ENCODE measurements around the gene DLX2. TPM values are rescaled to one million over a fixed set of nuclear protein-coding genes. Genes with fewer than 3 reads are reported as not detected.

DLX2 gene
- total RNA-seq, 3 donors from 2014 or later (not counting 1 experiment from before 2014, with no cell fraction given), result 0.55 to 0.84 (median 0.78) TPM

- peak in 1 of 2 donors; percentile 55 for DNase-seq
- Histone ChIP-seq H3K27me3 (ENCODE audit: control insufficient read depth, insufficient read depth, low read length) (peaks cover 90% of the 10 kb centered on the region), H3K9me3 (ENCODE audit: control insufficient read depth, insufficient read depth, low read length) (peaks cover 6% of the 10 kb centered on the region), H3K4me1 (ENCODE audit: control insufficient read depth, insufficient read depth, low read length) (peaks cover 79% of the 10 kb centered on the region), H3K4me3 (ENCODE audit: low read length) (no peak overlapping the region), H3K36me3 (ENCODE audit: control insufficient read depth, insufficient read depth, low read length) (no peaks in the 10 kb centered on the region), H3K27ac (ENCODE audit: low read length) (no peak overlapping the region)
- H3K9me3 Mint-ChIP-seq, result no peaks in the 10 kb centered on the region
- H3K27me3 Mint-ChIP-seq (ENCODE audit: low read depth in 2 of 2), result peaks cover 54 to 61% of the 10 kb centered on the region in 2 donors
- H3K36me3 Mint-ChIP-seq, result no peaks in the 10 kb centered on the region
- H3K4me1 Mint-ChIP-seq, result peaks cover 50 to 74% of the 10 kb centered on the region in 2 donors
- ATAC-seq, result no peak
- TF ChIP-seq CTCF (IDR thresholded peaks at IDR 0.05), result no peak
- peak overlapping the region; percentile 94 for H3K4me3 Mint-ChIP-seq
- WGBS (ENCODE audit: insufficient coverage), result 8% methylated on average over 54 of the region's 54 CpGs
- peak overlapping the region; percentile 78 to 92 for H3K27ac Mint-ChIP-seq
- intact Hi-C loops (cut with micrococcal nuclease), result loop anchor here (2.0 to 10.0 kb wide), 5 partner anchors 99 to 1286 kb away; partner anchors contain the start of genes GAD1 and HAT1
Observed at GRCh38 chr2:172100935-172101820, 1.5 kb downstream of the DLX2 start.

GRCh38 chr2:172100080-172100934 lies 2.4 kb downstream of the DLX2 start:
- no peak overlapping the region for H3K27ac ChIP-seq (ENCODE audit: low read length)
- H3K27me3 ChIP-seq (ENCODE audit: control insufficient read depth, insufficient read depth, low read length), result peaks cover 89% of the 10 kb centered on the region
- H3K36me3 ChIP-seq (ENCODE audit: control insufficient read depth, insufficient read depth, low read length), result no peaks in the 10 kb centered on the region
- H3K4me1 ChIP-seq (ENCODE audit: control insufficient read depth, insufficient read depth, low read length), result peaks cover 82% of the 10 kb centered on the region
- H3K9me3 ChIP-seq (ENCODE audit: control insufficient read depth, insufficient read depth, low read length), result peaks cover 6% of the 10 kb centered on the region
- Mint-ChIP-seq H3K27ac (peak overlapping the region in 1 of 2 donors; percentile 92), H3K9me3 (no peaks in the 10 kb centered on the region), H3K4me1 (peaks cover 58 to 74% of the 10 kb centered on the region in 2 donors), H3K36me3 (no peaks in the 10 kb centered on the region), H3K4me3 (peak overlapping the region; percentile 55), H3K27me3 (ENCODE audit: low read depth in 2 of 2) (peaks cover 54 to 61% of the 10 kb centered on the region in 2 donors)
- WGBS (ENCODE audit: insufficient coverage), result 4% methylated on average over 72 of the region's 72 CpGs
- ATAC-seq (no peak), DNase-seq (peak in 1 of 2 donors; percentile 38)
- no peak for TF ChIP-seq CTCF (IDR thresholded peaks at IDR 0.05)
- intact Hi-C loops (cut with micrococcal nuclease), result loop anchor here (2.0 to 10.0 kb wide), 5 partner anchors 98 to 1286 kb away; partner anchors contain the start of genes GAD1 and HAT1
- H3K4me3 ChIP-seq (ENCODE audit: low read length), result no peak overlapping the region

GRCh38 chr2:172099472-172100079 lies 3.1 kb downstream of the DLX2 start:
- H3K4me3 Mint-ChIP-seq, result peak overlapping the region; percentile 37
- peaks cover 6% of the 10 kb centered on the region for H3K9me3 ChIP-seq (ENCODE audit: control insufficient read depth, insufficient read depth, low read length)
- DNase-seq (no peak), ATAC-seq (no peak)
- H3K36me3 Mint-ChIP-seq, result no peaks in the 10 kb centered on the region
- 9% methylated on average over 10 of the region's 13 CpGs for WGBS (ENCODE audit: insufficient coverage)
- peaks cover 49 to 61% of the 10 kb centered on the region in 2 donors for H3K27me3 Mint-ChIP-seq (ENCODE audit: low read depth in 2 of 2)
- H3K9me3 Mint-ChIP-seq, result no peaks in the 10 kb centered on the region
- intact Hi-C loops (cut with micrococcal nuclease), result loop anchor here (2.0 to 10.0 kb wide), 5 partner anchors 97 to 1285 kb away; partner anchors contain the start of genes GAD1 and HAT1
- H3K4me1 Mint-ChIP-seq, result peaks cover 56 to 76% of the 10 kb centered on the region in 2 donors
- no peak for TF ChIP-seq CTCF (IDR thresholded peaks at IDR 0.05)
- peaks cover 88% of the 10 kb centered on the region for H3K27me3 ChIP-seq (ENCODE audit: control insufficient read depth, insufficient read depth, low read length)
- H3K4me1 ChIP-seq (ENCODE audit: control insufficient read depth, insufficient read depth, low read length), result peaks cover 89% of the 10 kb centered on the region
- H3K4me3 ChIP-seq (ENCODE audit: low read length), result no peak overlapping the region
- H3K36me3 ChIP-seq (ENCODE audit: control insufficient read depth, insufficient read depth, low read length), result no peaks in the 10 kb centered on the region
- no peak overlapping the region for H3K27ac ChIP-seq (ENCODE audit: low read length)
- peak overlapping the region in 1 of 2 donors; percentile 60 for H3K27ac Mint-ChIP-seq
